ENCODE measurements around the gene THSD7B. TPM values are rescaled to one million over a fixed set of nuclear protein-coding genes. Genes with fewer than 3 reads are reported as not detected.

THSD7B gene
- total and polyA plus RNA-seq, 2 experiments from 2014 or later: 0.86 to 3.8 TPM

GRCh38 chr2:137167651-137168050 lies 402.3 kb downstream of the THSD7B start (continued):
- no peak for TF ChIP-seq ZNF462 (CRISPR knock-in tag; IDR thresholded peaks at IDR 0.05)
- TF ChIP-seq STAT1 (IDR thresholded peaks at IDR 0.05; ENCODE audit: unreplicated experiment): no peak

GRCh38 chr2:137168552-137168951 lies 403.2 kb downstream of the THSD7B start:
- Histone ChIP-seq H4K20me1 (replicated peaks; ENCODE audit: insufficient read depth) (no peaks in the 10 kb centered on the region), H2AFZ (no peak overlapping the region), H3K4me3 (no peak overlapping the region), H3K27me3 (ENCODE audit: insufficient read depth) (no peaks in the 10 kb centered on the region), H3K79me2 (replicated peaks; ENCODE audit: insufficient read depth) (no peaks in the 10 kb centered on the region), H3K4me2 (no peak overlapping the region), H3F3A (replicated peaks; ENCODE audit: low read depth) (no peaks in the 10 kb centered on the region), H3K36me3 (ENCODE audit: insufficient read depth) (no peaks in the 10 kb centered on the region), H3K27ac (ENCODE audit: low read depth) (no peak overlapping the region), H3K4me1 (ENCODE audit: insufficient read depth) (no peaks in the 10 kb centered on the region), H3K9me2 (ENCODE audit: insufficient read depth) (peaks cover 4% of the 10 kb centered on the region; the same call in 1 of the 2 replicates)
- H3K36me3 Mint-ChIP-seq (ENCODE audit: low read depth): no peaks in the 10 kb centered on the region
- H3K27ac Mint-ChIP-seq: no peak overlapping the region
- H3K27me3 Mint-ChIP-seq (ENCODE audit: insufficient read depth, low read depth, poor library complexity): peaks cover 1% of the 10 kb centered on the region
- H3K4me3 Mint-ChIP-seq: no peak overlapping the region
- no peak for ATAC-seq
- no peaks in the 10 kb centered on the region for H3K9me3 Mint-ChIP-seq
- no peaks in the 10 kb centered on the region for H3K4me1 Mint-ChIP-seq
- no peak for DNase-seq (ENCODE audit: low spot score)
- TF ChIP-seq ZNF331 (CRISPR knock-in tag; IDR thresholded peaks at IDR 0.05; ENCODE audit: low read depth) (no peak), ZNF462 (CRISPR knock-in tag; IDR thresholded peaks at IDR 0.05) (no peak), ETS1 (IDR thresholded peaks at IDR 0.05) (no peak), STAT1 (IDR thresholded peaks at IDR 0.05; ENCODE audit: unreplicated experiment) (no peak), JUNB (IDR thresholded peaks at IDR 0.05; ENCODE audit: unreplicated experiment) (no peak)
